ENCODE results near the gene GRP.

DNA sequence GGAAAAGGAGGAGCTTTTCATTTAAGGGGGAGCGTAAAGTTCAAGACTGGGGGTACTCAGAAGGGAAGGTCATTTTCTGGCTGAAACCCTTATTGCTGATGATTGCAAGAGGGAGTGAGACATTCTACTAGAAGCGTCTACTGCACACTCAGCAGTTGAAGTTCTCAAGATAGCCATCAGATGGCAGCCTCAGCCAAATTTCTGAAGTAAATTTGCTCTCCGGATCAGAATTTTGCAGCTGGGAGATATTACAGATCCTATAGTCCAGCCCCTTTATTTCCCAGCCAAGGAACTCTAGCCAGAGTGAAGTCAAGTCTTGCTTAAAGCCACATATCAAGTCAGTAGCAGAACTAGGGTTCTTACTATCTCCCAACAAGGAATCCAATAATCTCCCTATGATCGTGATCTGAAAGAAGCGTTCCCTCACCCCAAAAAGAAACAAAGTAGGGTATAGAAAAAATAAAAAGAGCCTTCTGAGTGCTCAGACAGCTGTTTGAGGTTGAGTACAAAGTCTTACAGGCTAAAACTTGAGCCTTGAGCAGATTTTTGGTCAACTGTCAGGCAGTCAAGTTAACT lies 29.3 kb downstream of the GRP start:
- TF ChIP-seq SIN3A (IDR thresholded peaks at IDR 0.05; ENCODE audit: borderline replicate concordance, insufficient read depth, low read length) (no peak), POLR2AphosphoS5 (IDR thresholded peaks at IDR 0.05; ENCODE audit: low read depth, low read length) (no peak), FOXP2 (optimal IDR thresholded peaks at IDR 0.05; ENCODE audit: borderline replicate concordance, extremely low read depth, extremely low read length, insufficient read depth) (no peak), REST (IDR thresholded peaks at IDR 0.05; ENCODE audit: insufficient read depth in 1 of 2, low read depth in 2 of 2, low read length in 2 of 2) (no peak), TAF1 (IDR thresholded peaks at IDR 0.05; ENCODE audit: borderline replicate concordance, insufficient read depth, low read length) (no peak)

All from PFSK-1 (cell line).